AG04449 (cell line): ENCODE data around the gene IL10RB.
"Not testable (repeated sequence)": the region's sequence is repeated elsewhere in the genome, so short reads cannot be mapped to it uniquely, and the experiment has no call there.

Experiments used
- CTCF ChIA-PET: fragments of 350-600 bp; formaldehyde crosslinking; extraction: SDS; loops from one replicate; lab custom pipeline; 2021; ENCODE audit warnings: antibody characterized with exemption; lab: Yijun Ruan, JAX
- POLR2A ChIA-PET: fragments of 400-600, 350-600 bp; formaldehyde crosslinking; extraction: SDS; loops from one replicate; lab custom pipeline; 2020; ENCODE audit warnings: antibody characterized with exemption, inconsistent platforms; lab: Yijun Ruan, JAX
- DNase-seq: peaks from one replicate; pipeline ENCODE4 v3.0.0-alpha.2; 2010; ENCODE audit warnings: low read depth, low spot score
- H3K4me3 ChIP-seq: 2 replicates; pipeline ENCODE4 v1.5.1; 2011; ENCODE audit warnings: low read depth, mild to moderate bottlenecking, control low read depth, low read length
- CTCF ChIP-seq: IDR thresholded peaks from one replicate; pipeline ENCODE4 v1.5.1; 2011; ENCODE audit warnings: mild to moderate bottlenecking, moderate library complexity, low read length, control low read depth, inconsistent platforms; ENCODE audit not compliant: insufficient read depth; ENCODE audit errors: missing control alignments

Gene IL10RB

GRCh38 chr21:33315946-33316710 lies 50.0 kb downstream of the IL10RB start:
- CTCF ChIA-PET = interaction anchor here (1.4 kb wide), 1 partner anchor 45 kb away, joined by 3 read pairs; no protein-coding TSS in a partner anchor
- TF ChIP-seq CTCF = no peak
- no peak overlapping the region for H3K4me3 ChIP-seq
- POLR2A ChIA-PET = no interaction called here
- DNase-seq = no peak

- CTCF ChIA-PET = no interaction called here
- DNase-seq = no peak
- no peak for TF ChIP-seq CTCF
- H3K4me3 ChIP-seq = no peak overlapping the region
- POLR2A ChIA-PET = no interaction called here
These were observed 51.0 kb downstream of the IL10RB start for GRCh38 chr21:33317145-33317544.

GRCh38 chr21:33317786-33318486 lies 51.8 kb downstream of the IL10RB start:
- ChIA-PET CTCF (interaction anchor here (1.2 kb wide), 1 partner anchor 9 kb away, joined by 3 read pairs; no protein-coding TSS in a partner anchor), POLR2A (no interaction called here)
- no peak for TF ChIP-seq CTCF
- DNase-seq = no peak
- no peak overlapping the region for H3K4me3 ChIP-seq

GRCh38 chr21:33321005-33321404 lies 54.8 kb downstream of the IL10RB start:
- DNase-seq, POLR2A ChIA-PET, CTCF ChIA-PET, H3K4me3 ChIP-seq: not testable (repeated sequence)

- DNase-seq, CTCF ChIA-PET, H3K4me3 ChIP-seq, POLR2A ChIA-PET: not testable (repeated sequence)
These were observed 57.4 kb downstream of the IL10RB start for GRCh38 chr21:33323610-33324009.

GRCh38 chr21:33324291-33325221 lies 58.4 kb downstream of the IL10RB start, which contains the start of gene IFNAR1:
IFNAR1 (plus strand) TSS chr21:33324970; CDS start chr21:33325056, 86 bp downstream.
- no peak for TF ChIP-seq CTCF
- POLR2A ChIA-PET = interaction anchor here (0.6 to 1.3 kb wide), 7 partner anchors 10 to 264 kb away, joined by 3 to 8 read pairs (median 3); partner anchors contain the start of genes DONSON, IL10RB and TMEM50B
- CTCF ChIA-PET = interaction anchor here (0.7 to 1.7 kb wide), 6 partner anchors 35 to 127 kb away, joined by 3 to 15 read pairs (median 4); no protein-coding TSS in a partner anchor

More at GRCh38 chr21:33324291-33325221, 58.4 kb downstream of the IL10RB start, which contains the start of gene IFNAR1:
- peak within 1 kb of the TSS; percentile 100 for H3K4me3 ChIP-seq
- DNase-seq = peak; percentile 76
